ENCODE measurements around the gene DGKI.

The DGKI gene

GRCh38 chr7:137778511-137778910 lies 68.3 kb downstream of the DGKI start:
- no peak for DNase-seq

GRCh38 chr7:137774793-137775201 lies 72.0 kb downstream of the DGKI start:
- peak; percentile 62 for DNase-seq

- DNase-seq = peak; percentile 54
Observed at GRCh38 chr7:137772748-137773147, 74.0 kb downstream of the DGKI start.

- no peak for DNase-seq
Observed at GRCh38 chr7:137772316-137772715, 74.5 kb downstream of the DGKI start.

GRCh38 chr7:137771679-137772078 lies 75.1 kb downstream of the DGKI start:
- peak; percentile 13 for DNase-seq

GRCh38 chr7:137771273-137771672 lies 75.5 kb downstream of the DGKI start:
- no peak for DNase-seq

- no peak for DNase-seq
Observed at GRCh38 chr7:137768366-137768765, 78.4 kb downstream of the DGKI start.

GRCh38 chr7:137762334-137762733 lies 84.4 kb downstream of the DGKI start:
- DNase-seq = no peak

GRCh38 chr7:137760111-137760510 lies 86.7 kb downstream of the DGKI start:
- no peak for DNase-seq

GRCh38 chr7:137757146-137757925 lies 89.4 kb downstream of the DGKI start:
- DNase-seq = peak; percentile 22

GRCh38 chr7:137755846-137756651 lies 90.7 kb downstream of the DGKI start:
- peak; percentile 67 for DNase-seq

- no peak for DNase-seq
Observed at GRCh38 chr7:137755427-137755826, 91.3 kb downstream of the DGKI start.

GRCh38 chr7:137753948-137754851 lies 92.6 kb downstream of the DGKI start:
- peak; percentile 13 for DNase-seq

- DNase-seq = no peak
Observed at GRCh38 chr7:137753575-137753947, 93.2 kb downstream of the DGKI start.

- DNase-seq = no peak
Observed at GRCh38 chr7:137753067-137753466, 93.7 kb downstream of the DGKI start.

GRCh38 chr7:137751361-137752009 lies 95.3 kb downstream of the DGKI start:
- DNase-seq = no peak

GRCh38 chr7:137747359-137748031 lies 99.3 kb downstream of the DGKI start:
- no peak for DNase-seq

- no peak for DNase-seq
Observed at GRCh38 chr7:137743021-137743420, 103.8 kb downstream of the DGKI start.

GRCh38 chr7:137742051-137742450 lies 104.7 kb downstream of the DGKI start:
- DNase-seq = no peak

GRCh38 chr7:137741443-137741842 lies 105.3 kb downstream of the DGKI start:
- no peak for DNase-seq

GRCh38 chr7:137734221-137734620 lies 112.6 kb downstream of the DGKI start:
- no peak for DNase-seq

GRCh38 chr7:137732168-137732567 lies 114.6 kb downstream of the DGKI start:
- no peak for DNase-seq

Measured in kidney glomerular epithelial cell (primary cell).